Stimulated activated CD8-positive, alpha-beta memory T cell treated with anti-CD3 and anti-CD28 coated beads, Interleukin-4, amount 100 ng/mL, for 48 hours (primary cell): ENCODE measurements around the gene CLDN6.
A peak's percentile ranks its signal among the peaks of the same experiment; 100 is the strongest.

Experiments used
- DNase-seq: peaks from one replicate; pipeline ENCODE4 v3.0.0-alpha.2; 2020

CLDN6 gene

GRCh38 chr16:2985462-2985861 lies 32.5 kb downstream of the CLDN6 start:
- DNase-seq: no peak

- DNase-seq: peak; percentile 90
These were observed 34.3 kb downstream of the CLDN6 start for GRCh38 chr16:2983706-2984136.

GRCh38 chr16:2982402-2982801 lies 35.6 kb downstream of the CLDN6 start:
- no peak for DNase-seq

- DNase-seq: no peak
These were observed 36.1 kb downstream of the CLDN6 start for GRCh38 chr16:2981899-2982250.

- no peak for DNase-seq
These were observed 36.6 kb downstream of the CLDN6 start for GRCh38 chr16:2981177-2981898.

GRCh38 chr16:2980227-2981176 lies 37.5 kb downstream of the CLDN6 start, which contains the start of gene PKMYT1:
Gene PKMYT1 (minus strand): TSS chr16:2980446. CDS start chr16:2979657, 789 bp downstream.
- DNase-seq: peak; percentile 97

- DNase-seq: peak; percentile 62
These were observed 38.2 kb downstream of the CLDN6 start for GRCh38 chr16:2979669-2980226.

- no peak for DNase-seq
These were observed 40.5 kb downstream of the CLDN6 start for GRCh38 chr16:2977440-2977839.

- no peak for DNase-seq
These were observed 41.3 kb downstream of the CLDN6 start for GRCh38 chr16:2976673-2977072.

GRCh38 chr16:2976201-2976600 lies 41.8 kb downstream of the CLDN6 start:
- no peak for DNase-seq

- DNase-seq: no peak
These were observed 42.7 kb downstream of the CLDN6 start for GRCh38 chr16:2975161-2975795.

GRCh38 chr16:2974319-2975056 lies 43.5 kb downstream of the CLDN6 start:
- DNase-seq: no peak

GRCh38 chr16:2973605-2974318 lies 44.2 kb downstream of the CLDN6 start:
- DNase-seq: no peak

- DNase-seq: no peak
These were observed 44.9 kb downstream of the CLDN6 start for GRCh38 chr16:2973093-2973492.

- DNase-seq: no peak
These were observed 45.8 kb downstream of the CLDN6 start for GRCh38 chr16:2971985-2972784.

GRCh38 chr16:2971134-2971984 lies 46.6 kb downstream of the CLDN6 start:
- DNase-seq: no peak

GRCh38 chr16:2970563-2970962 lies 47.4 kb downstream of the CLDN6 start:
- no peak for DNase-seq

- peak; percentile 89 for DNase-seq
These were observed 48.1 kb downstream of the CLDN6 start for GRCh38 chr16:2969545-2970521.
